ENCODE results near the gene VGLL4. TPM values are rescaled to one million over a fixed set of nuclear protein-coding genes. Genes with fewer than 3 reads are reported as not detected.
"Not testable (repeated sequence)": the region's sequence is repeated elsewhere in the genome, so short reads cannot be mapped to it uniquely, and the experiment has no call there.

Gene VGLL4
- total RNA-seq, 4 donors from 2014 or later, result 59.5 to 117 (median 80.9) TPM

DNA sequence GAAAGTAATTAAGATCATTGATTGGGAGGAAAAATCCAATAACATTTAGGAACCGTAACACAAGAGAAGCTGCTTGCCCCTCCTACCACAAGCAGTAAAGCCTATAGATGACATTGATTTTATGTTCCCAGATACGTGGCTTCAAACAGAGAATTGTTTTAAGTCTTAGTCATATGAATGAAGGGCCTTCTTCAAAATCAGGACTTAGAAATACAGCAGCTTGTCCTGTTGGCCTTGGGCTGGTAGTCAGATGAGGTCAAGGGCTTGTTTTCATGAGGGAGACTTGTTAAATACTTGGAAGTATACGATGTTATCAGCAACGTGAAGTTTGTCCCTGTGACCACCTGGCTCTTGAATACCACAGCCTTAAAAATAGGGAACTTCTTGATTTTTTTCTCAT, 114.4 kb downstream of the VGLL4 start:
- intact Hi-C loops (cut with DNase I; ENCODE audit: low total_unique reads), result no loop called here
- TF ChIP-seq, protein P1, sequence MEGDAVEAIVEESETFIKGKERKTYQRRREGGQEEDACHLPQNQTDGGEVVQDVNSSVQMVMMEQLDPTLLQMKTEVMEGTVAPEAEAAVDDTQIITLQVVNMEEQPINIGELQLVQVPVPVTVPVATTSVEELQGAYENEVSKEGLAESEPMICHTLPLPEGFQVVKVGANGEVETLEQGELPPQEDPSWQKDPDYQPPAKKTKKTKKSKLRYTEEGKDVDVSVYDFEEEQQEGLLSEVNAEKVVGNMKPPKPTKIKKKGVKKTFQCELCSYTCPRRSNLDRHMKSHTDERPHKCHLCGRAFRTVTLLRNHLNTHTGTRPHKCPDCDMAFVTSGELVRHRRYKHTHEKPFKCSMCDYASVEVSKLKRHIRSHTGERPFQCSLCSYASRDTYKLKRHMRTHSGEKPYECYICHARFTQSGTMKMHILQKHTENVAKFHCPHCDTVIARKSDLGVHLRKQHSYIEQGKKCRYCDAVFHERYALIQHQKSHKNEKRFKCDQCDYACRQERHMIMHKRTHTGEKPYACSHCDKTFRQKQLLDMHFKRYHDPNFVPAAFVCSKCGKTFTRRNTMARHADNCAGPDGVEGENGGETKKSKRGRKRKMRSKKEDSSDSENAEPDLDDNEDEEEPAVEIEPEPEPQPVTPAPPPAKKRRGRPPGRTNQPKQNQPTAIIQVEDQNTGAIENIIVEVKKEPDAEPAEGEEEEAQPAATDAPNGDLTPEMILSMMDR (IDR thresholded peaks at IDR 0.05), result no peak
- TF ChIP-seq POLR2A (IDR thresholded peaks at IDR 0.05), result no peak
- DNase-seq (ENCODE audit: low spot score in 2 of 2), result no peak
- WGBS, 2 donors, result 80 to 84% methylated on average over 4 of the region's 4 CpGs
- no peak overlapping the region for H3K4me3 ChIP-seq (ENCODE audit: low read depth, poor library complexity, severe bottlenecking)

DNA sequence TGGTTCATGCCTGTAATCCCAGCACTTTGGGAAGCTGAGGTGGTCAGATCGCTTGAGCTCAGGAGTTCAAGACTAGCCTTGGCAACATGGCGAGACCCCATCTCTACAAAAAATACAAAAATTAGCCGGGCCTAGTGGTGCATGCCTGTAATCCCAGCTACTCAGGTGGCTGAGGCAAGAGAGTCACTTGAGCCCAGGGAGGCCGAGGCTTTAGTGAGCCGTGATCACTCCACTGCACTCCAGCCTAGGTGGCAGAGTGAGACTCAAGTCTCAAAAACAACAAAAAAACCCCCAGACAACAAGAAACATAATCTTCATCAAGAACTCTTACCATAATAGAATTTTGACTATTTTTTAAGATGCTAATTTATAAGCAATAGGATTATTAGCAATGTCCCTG, 117.6 kb downstream of the VGLL4 start:
- H3K4me3 ChIP-seq (ENCODE audit: low read depth, poor library complexity, severe bottlenecking); DNase-seq (ENCODE audit: low spot score in 2 of 2); intact Hi-C loops (cut with DNase I; ENCODE audit: low total_unique reads): not testable (repeated sequence)
- 93 to 95% methylated on average over 5 of the region's 5 CpGs for WGBS, 2 donors

DNA sequence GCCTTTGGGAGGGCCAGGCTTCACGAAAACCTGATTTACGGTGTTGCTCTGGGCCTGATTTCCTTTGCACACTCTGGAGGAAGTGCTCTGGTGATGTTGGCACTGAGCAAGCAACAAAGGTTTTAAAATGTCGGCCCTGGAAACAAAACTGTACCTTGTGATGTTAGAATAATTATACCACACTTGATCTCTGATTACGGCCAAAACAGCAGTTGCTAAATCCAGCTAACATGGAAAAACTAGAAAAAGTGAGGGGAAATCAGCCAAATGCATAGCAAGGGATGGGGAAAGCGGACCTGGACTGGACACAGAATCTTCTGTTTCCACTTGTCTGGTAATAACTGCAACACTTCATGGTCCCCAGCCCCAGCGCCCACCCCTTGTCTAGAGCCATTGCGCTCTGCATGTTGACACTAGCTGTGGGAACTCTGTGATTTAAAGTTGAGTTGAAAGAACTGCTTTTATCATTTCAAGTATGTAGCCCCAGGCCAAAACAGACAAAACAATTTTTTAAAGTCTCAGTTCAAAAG, 120.1 kb downstream of the VGLL4 start:
- 36 to 51% methylated on average over 7 of the region's 7 CpGs for WGBS, 2 donors
- no peak overlapping the region for H3K4me3 ChIP-seq (ENCODE audit: low read depth, poor library complexity, severe bottlenecking)
- no peak for TF ChIP-seq POLR2A (IDR thresholded peaks at IDR 0.05)
- TF ChIP-seq, protein P1 (IDR thresholded peaks at IDR 0.05), result no peak
- intact Hi-C loops (cut with DNase I; ENCODE audit: low total_unique reads), result no loop called here
- DNase-seq (ENCODE audit: low spot score in 2 of 2), result no peak

DNA sequence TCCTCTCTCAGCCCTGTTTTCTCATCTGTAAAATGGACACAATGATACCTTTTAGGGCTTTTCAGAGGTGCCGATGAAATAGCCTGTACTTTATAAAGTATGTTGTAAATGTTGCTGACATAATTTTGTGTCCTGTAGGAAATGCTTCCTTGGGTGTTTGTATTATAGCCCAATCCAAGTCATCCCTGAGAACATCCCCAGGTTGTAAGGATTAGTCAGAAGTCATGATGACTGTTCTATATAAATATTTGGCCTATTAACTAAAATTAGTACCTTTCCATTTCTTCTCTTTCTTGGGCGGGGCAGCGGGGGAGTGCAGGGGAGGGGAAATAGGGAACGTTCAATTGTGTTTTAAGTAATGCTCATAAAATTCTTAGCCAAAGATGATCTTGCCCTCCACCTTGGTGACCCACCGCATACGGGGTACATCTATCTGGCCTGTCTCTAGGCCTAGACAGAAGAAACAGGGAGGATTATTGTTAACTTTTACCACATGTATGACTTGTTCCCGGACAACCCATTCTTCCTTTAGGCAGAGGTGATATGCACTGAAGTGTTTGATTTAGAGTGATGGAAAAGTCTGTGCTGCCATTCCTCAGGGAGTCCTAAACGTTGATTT, 120.7 kb downstream of the VGLL4 start:
- whole genome bisulfite sequencing, 2 donors, result 61 to 63% methylated on average over 8 of the region's 8 CpGs
- no peak overlapping the region for H3K4me3 ChIP-seq (ENCODE audit: low read depth, poor library complexity, severe bottlenecking)
- peak in 1 of 2 donors; percentile 29 for DNase-seq (ENCODE audit: low spot score in 2 of 2)
- intact Hi-C loops (cut with DNase I; ENCODE audit: low total_unique reads), result no loop called here
- no peak for TF ChIP-seq POLR2A (IDR thresholded peaks at IDR 0.05)
- TF ChIP-seq, protein P1 (IDR thresholded peaks at IDR 0.05), result no peak

DNA sequence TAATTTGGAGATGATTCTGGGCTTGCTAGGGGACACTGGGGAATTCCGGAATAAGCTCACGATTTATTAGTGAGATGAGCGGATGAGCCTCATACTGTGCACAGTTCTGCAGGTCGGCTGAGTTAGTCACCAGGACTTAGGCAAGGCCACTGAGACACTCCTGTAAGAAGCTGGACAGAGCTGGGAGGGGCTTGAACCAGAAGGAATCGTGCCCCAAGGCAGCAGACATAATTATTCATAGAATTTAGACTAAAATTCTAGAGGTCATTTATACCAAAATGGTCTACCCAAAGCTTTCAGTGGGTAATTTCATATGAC, 121.4 kb downstream of the VGLL4 start:
- intact Hi-C loops (cut with DNase I; ENCODE audit: low total_unique reads), result no loop called here
- TF ChIP-seq POLR2A (IDR thresholded peaks at IDR 0.05), result no peak
- TF ChIP-seq, protein P1 (IDR thresholded peaks at IDR 0.05), result no peak
- no peak overlapping the region for H3K4me3 ChIP-seq (ENCODE audit: low read depth, poor library complexity, severe bottlenecking)
- DNase-seq (ENCODE audit: low spot score in 2 of 2), result no peak
- WGBS, 2 donors, result 85 to 94% methylated on average over 5 of the region's 5 CpGs

DNA sequence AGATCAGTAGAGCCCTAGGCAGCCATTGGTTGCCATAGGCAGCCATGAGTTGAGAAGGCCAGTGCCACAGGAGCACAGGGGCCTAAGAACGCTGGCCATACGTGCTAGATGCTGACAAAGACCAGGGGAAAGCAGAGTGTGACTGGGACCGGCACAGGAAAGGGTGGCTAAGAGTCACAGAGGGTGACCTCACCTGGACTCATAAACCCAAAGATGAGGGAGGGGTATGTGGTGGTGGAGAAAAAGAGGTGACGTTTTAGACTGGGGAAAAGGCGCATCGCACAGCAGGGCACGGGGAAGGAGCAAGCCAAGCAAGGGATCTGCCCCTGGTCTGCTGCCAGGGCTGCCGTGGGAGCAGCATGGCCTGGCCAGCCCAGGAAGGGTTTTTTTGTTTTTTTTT, 122.5 kb downstream of the VGLL4 start:
- TF ChIP-seq POLR2A (IDR thresholded peaks at IDR 0.05), result no peak
- TF ChIP-seq, protein P1 (IDR thresholded peaks at IDR 0.05), result no peak
- intact Hi-C loops (cut with DNase I; ENCODE audit: low total_unique reads), result no loop called here
- WGBS, 2 donors, result 93 to 95% methylated on average over 8 of the region's 8 CpGs
- DNase-seq (ENCODE audit: low spot score in 2 of 2), result no peak
- H3K4me3 ChIP-seq (ENCODE audit: low read depth, poor library complexity, severe bottlenecking), result no peak overlapping the region

Measured in lower leg skin (tissue), 4 donors.